H1 (cell line): ENCODE data around the gene BATF3. TPM values are rescaled to one million over a fixed set of nuclear protein-coding genes. Genes with fewer than 3 reads are reported as not detected.

ENCODE experiments used
- CEBPB ChIP-seq: IDR thresholded peaks from 2 replicates; pipeline ENCODE4 v1.6.1; 2012; ENCODE audit warnings: low read depth, low read length
- CTCF ChIP-seq, 3 experiments: IDR thresholded peaks; 1 replicate in 2 of 3; 2 replicates in 1 of 3; pipeline versions ENCODE4 v1.5.1 to v1.6.1; 2011; ENCODE audit warnings: low read length in 3 of 3, mild to moderate bottlenecking in 3 of 3, inconsistent platforms in 2 of 3, low read depth in 1 of 3, moderate library complexity in 1 of 3; ENCODE audit not compliant: insufficient read depth in 1 of 3; ENCODE audit errors: control extremely low read depth in 1 of 3
- JUND ChIP-seq: IDR thresholded peaks from 2 replicates; pipeline ENCODE4 v1.6.1; 2011; ENCODE audit warnings: mild to moderate bottlenecking, improper control_type of control experiment, low read length
- NRF1 ChIP-seq: IDR thresholded peaks from 2 replicates; pipeline ENCODE4 v1.6.1; 2011; ENCODE audit warnings: mild to moderate bottlenecking, low read depth, low read length, improper control_type of control experiment
- RXRA ChIP-seq: IDR thresholded peaks from 2 replicates; pipeline ENCODE4 v1.6.1; 2011; ENCODE audit warnings: low read depth, mild to moderate bottlenecking, low read length, moderate library complexity; ENCODE audit not compliant: insufficient read depth
- SP2 ChIP-seq: IDR thresholded peaks from 2 replicates; pipeline ENCODE4 v1.6.1; 2012; ENCODE audit warnings: mild to moderate bottlenecking, low read length, inconsistent platforms
- SUZ12 ChIP-seq: fragments of 200-600 bp; sonication (generic); IDR thresholded peaks from 2 replicates; pipeline ENCODE4 v1.6.1; 2012; ENCODE audit warnings: mild to moderate bottlenecking, inconsistent platforms, low read length, moderate library complexity, mixed read lengths
- polyA plus RNA-seq, 7 experiments: library from polyadenylated mRNA; depleted of rRNA in 3 of 7; stranded (reverse) in 5 of 7; unstranded in 2 of 7; fragments of >200 nt in 5 of 7; fragments of 200-250 nt in 2 of 7; gene quantifications; 1 replicate in 5 of 7; 2 replicates in 1 of 7; 4 replicates in 1 of 7; pipeline versions ENCODE4 v1.2.1 to v1.2.3, GENCODE V29; 2011 to 2013; ENCODE audit warnings: missing spikeins in 2 of 7, mixed read lengths in 2 of 7
- total RNA-seq: library from RNA; stranded (reverse); fragmentation: NEBNext Ultra II Directional; extraction: Animal tissue kit (Norgen Biotek cat#: 25700); gene quantifications from 2 replicates; pipeline ENCODE4 v1.2.1, GENCODE V29; 2021

Gene BATF3
- total and polyA plus RNA-seq, 2 of the 8 experiments (the other 6 are each of a cell fraction or from before 2014, with no cell fraction given): 6.3 TPM

- TF ChIP-seq CEBPB (no peak), NRF1 (no peak), SP2 (no peak), RXRA (no peak), JUND (no peak), SUZ12 (no peak), CTCF (IDR thresholded peaks at IDR 0.05; ENCODE audit: control extremely low read depth in 1 of 3, insufficient read depth in 1 of 3, low read depth in 1 of 3, low read length in 3 of 3) (no peak)
- TF ChIP-seq, all 59 proteins: peak for 0
Measured at GRCh38 chr1:212743901-212744475, 44.3 kb upstream of the BATF3 start (continued).
